HepG2 (cell line): Measurements from ENCODE around the gene DDTL. TPM values are rescaled to one million over a fixed set of nuclear protein-coding genes. Genes with fewer than 3 reads are reported as not detected.
"Not testable (repeated sequence)": the region's sequence is repeated elsewhere in the genome, so short reads cannot be mapped to it uniquely, and the experiment has no call there.

Source experiments
- CBX5 ChIP-seq: sonication (generic); formaldehyde crosslinking; IDR thresholded peaks from 2 replicates; pipeline ENCODE4 v1.4.0; 2020; ENCODE audit warnings: missing genetic modification reagents, borderline replicate concordance
- CEBPG ChIP-seq: IDR thresholded peaks from 2 replicates; pipeline ENCODE4 v1.6.1; 2016
- EP300 ChIP-seq, 3 experiments: sonication (generic) in 1 of 3; formaldehyde crosslinking in 1 of 3; IDR thresholded peaks; 2 replicates each; pipeline versions ENCODE4 v1.5.1 to v1.6.1; 2011 to 2020; ENCODE audit warnings: low read depth in 2 of 3, low read length in 2 of 3, borderline replicate concordance in 1 of 3, improper control_type of control experiment in 1 of 3, mild to moderate bottlenecking in 1 of 3, missing genetic modification reagents in 1 of 3, moderate library complexity in 1 of 3
- GABPA ChIP-seq, 2 experiments: IDR thresholded peaks; 2 replicates each; pipeline ENCODE4 v1.6.1; 2011 to 2016; ENCODE audit warnings: low read depth in 2 of 2, low read length in 1 of 2, missing biosample characterization in 1 of 2, missing genetic modification characterization in 1 of 2
- HDAC1 ChIP-seq: sonication (generic); formaldehyde crosslinking; IDR thresholded peaks from 2 replicates; pipeline ENCODE4 v1.5.1; 2020; ENCODE audit warnings: mild to moderate bottlenecking, missing genetic modification reagents
- HNF4A ChIP-seq: sonication (generic); formaldehyde crosslinking; IDR thresholded peaks from 2 replicates; pipeline ENCODE4 v1.4.0; 2020; ENCODE audit warnings: missing genetic modification reagents
- HOMEZ ChIP-seq: IDR thresholded peaks from 2 replicates; pipeline ENCODE4 v1.6.1; 2016; ENCODE audit warnings: low read depth
- HOXA3 ChIP-seq: sonication (generic); formaldehyde crosslinking; IDR thresholded peaks from 2 replicates; pipeline ENCODE4 v1.5.0; 2020; ENCODE audit warnings: missing genetic modification reagents
- ISL2 ChIP-seq: sonication (generic); formaldehyde crosslinking; IDR thresholded peaks from 2 replicates; pipeline ENCODE4 v1.5.0; 2020; ENCODE audit warnings: missing genetic modification reagents
- MIER3 ChIP-seq: IDR thresholded peaks from 2 replicates; pipeline ENCODE4 v1.6.1; 2016; ENCODE audit warnings: missing compliant biosample characterization, borderline replicate concordance
- RCOR2 ChIP-seq: IDR thresholded peaks from 2 replicates; pipeline ENCODE4 v1.6.1; 2016; ENCODE audit warnings: missing biosample characterization, missing genetic modification reagents
- SMAD3 ChIP-seq: sonication (generic); formaldehyde crosslinking; IDR thresholded peaks from 2 replicates; pipeline ENCODE4 v1.4.0; 2020; ENCODE audit warnings: missing genetic modification reagents
- SOX6 ChIP-seq, 2 experiments: fragments of 450-650 bp in 1 of 2; sonication (generic) in 1 of 2; formaldehyde crosslinking in 1 of 2; IDR thresholded peaks; 2 replicates each; pipeline versions ENCODE4 v1.4.0 to v1.6.1; 2017 to 2020; ENCODE audit warnings: antibody characterized with exemption in 1 of 2, mild to moderate bottlenecking in 1 of 2, missing genetic modification reagents in 1 of 2
- TCF7 ChIP-seq: sonication (generic); IDR thresholded peaks from 2 replicates; pipeline ENCODE4 v1.6.1; 2016; ENCODE audit warnings: antibody characterized with exemption, low read depth
- YEATS2 ChIP-seq: sonication (generic); formaldehyde crosslinking; IDR thresholded peaks from 2 replicates; pipeline ENCODE4 v1.4.0; 2020; ENCODE audit warnings: missing genetic modification reagents, borderline replicate concordance
- YEATS4 ChIP-seq: sonication (generic); formaldehyde crosslinking; IDR thresholded peaks from 2 replicates; pipeline ENCODE4 v1.4.0; 2020; ENCODE audit warnings: missing genetic modification reagents, borderline replicate concordance
- ZNF460 ChIP-seq: sonication (generic); formaldehyde crosslinking; IDR thresholded peaks from 2 replicates; pipeline ENCODE4 v1.5.1; 2020; ENCODE audit warnings: missing genetic modification reagents, mild to moderate bottlenecking, borderline replicate concordance
- ZNF503 ChIP-seq: sonication (generic); formaldehyde crosslinking; IDR thresholded peaks from 2 replicates; pipeline ENCODE4 v1.4.0; 2020; ENCODE audit warnings: missing genetic modification reagents
- ZNF629 ChIP-seq: sonication (generic); formaldehyde crosslinking; conservative IDR thresholded peaks from 2 replicates; pipeline ENCODE4 v1.5.0; 2020; ENCODE audit warnings: missing genetic modification reagents
- polyA plus RNA-seq, 8 experiments: library from polyadenylated mRNA; depleted of rRNA in 3 of 8; stranded (reverse) in 7 of 8; unstranded in 1 of 8; fragments of >200 nt; fragmentation: Illumina TruSeq in 4 of 8; extraction: Trizol in 4 of 8; gene quantifications; 2 replicates each; pipeline versions ENCODE4 v1.2.1 to v1.2.3, GENCODE V29; 2011 to 2016; ENCODE audit warnings: low read depth in 4 of 8, missing spikeins in 1 of 8, mixed read lengths in 1 of 8; ENCODE audit not compliant: insufficient read depth in 1 of 8
- total RNA-seq, 5 experiments: library from RNA; depleted of rRNA; stranded (reverse); fragments of >200 nt; fragmentation: Illumina TruSeq; extraction: Trizol; gene quantifications; 2 replicates each; pipeline ENCODE4 v1.2.3, GENCODE V29; 2016; ENCODE audit warnings: low read depth in 1 of 5
- TF ChIP-seq, protein P1 (sequence below): sonication (generic); formaldehyde crosslinking; IDR thresholded peaks from 2 replicates; pipeline ENCODE4 v1.4.0; 2020; ENCODE audit warnings: missing genetic modification reagents

The DDTL gene
- total and polyA plus RNA-seq, 2 of the 13 experiments (the other 11 are each of a cell fraction or from before 2014, with no cell fraction given) = 0.31 TPM; not detected in 1

- TF ChIP-seq, protein P1, sequence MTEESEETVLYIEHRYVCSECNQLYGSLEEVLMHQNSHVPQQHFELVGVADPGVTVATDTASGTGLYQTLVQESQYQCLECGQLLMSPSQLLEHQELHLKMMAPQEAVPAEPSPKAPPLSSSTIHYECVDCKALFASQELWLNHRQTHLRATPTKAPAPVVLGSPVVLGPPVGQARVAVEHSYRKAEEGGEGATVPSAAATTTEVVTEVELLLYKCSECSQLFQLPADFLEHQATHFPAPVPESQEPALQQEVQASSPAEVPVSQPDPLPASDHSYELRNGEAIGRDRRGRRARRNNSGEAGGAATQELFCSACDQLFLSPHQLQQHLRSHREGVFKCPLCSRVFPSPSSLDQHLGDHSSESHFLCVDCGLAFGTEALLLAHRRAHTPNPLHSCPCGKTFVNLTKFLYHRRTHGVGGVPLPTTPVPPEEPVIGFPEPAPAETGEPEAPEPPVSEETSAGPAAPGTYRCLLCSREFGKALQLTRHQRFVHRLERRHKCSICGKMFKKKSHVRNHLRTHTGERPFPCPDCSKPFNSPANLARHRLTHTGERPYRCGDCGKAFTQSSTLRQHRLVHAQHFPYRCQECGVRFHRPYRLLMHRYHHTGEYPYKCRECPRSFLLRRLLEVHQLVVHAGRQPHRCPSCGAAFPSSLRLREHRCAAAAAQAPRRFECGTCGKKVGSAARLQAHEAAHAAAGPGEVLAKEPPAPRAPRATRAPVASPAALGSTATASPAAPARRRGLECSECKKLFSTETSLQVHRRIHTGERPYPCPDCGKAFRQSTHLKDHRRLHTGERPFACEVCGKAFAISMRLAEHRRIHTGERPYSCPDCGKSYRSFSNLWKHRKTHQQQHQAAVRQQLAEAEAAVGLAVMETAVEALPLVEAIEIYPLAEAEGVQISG = peak; percentile 43; the same call in 1 of the 2 replicates
- TF ChIP-seq SMAD3 (CRISPR knock-in tag) (peak; percentile 44; the same call in 1 of the 2 replicates), ZNF629 (CRISPR knock-in tag) (0 out of 2 replicates have a peak, but pooled peaks have one; percentile 9), CEBPG (CRISPR knock-in tag) (peak; percentile 92), YEATS2 (peak; percentile 24; the same call in 1 of the 2 replicates), EP300 (IDR thresholded peaks at IDR 0.05; ENCODE audit: low read depth in 2 of 2, low read length in 2 of 2) (peak in 1 of 2 experiments; percentile 48; a peak in 2 of 4 replicates), EP300 (CRISPR knock-in tag; IDR thresholded peaks at IDR 0.05; ENCODE audit: borderline replicate concordance) (peak; percentile 66; the same call in 1 of the 2 replicates), MIER3 (0 out of 2 replicates have a peak, but pooled peaks have one; percentile 28), ZNF503 (CRISPR knock-in tag) (0 out of 2 replicates have a peak, but pooled peaks have one; percentile 47), TCF7 (0 out of 2 replicates have a peak, but pooled peaks have one; percentile 16), SOX6 (CRISPR knock-in tag; IDR thresholded peaks at IDR 0.05) (peak; percentile 62; the same call in 1 of the 2 replicates), HDAC1 (CRISPR knock-in tag) (peak; percentile 60; the same call in 1 of the 2 replicates), GABPA (CRISPR knock-in tag; IDR thresholded peaks at IDR 0.05; ENCODE audit: low read depth) (peak; percentile 21; the same call in 1 of the 2 replicates), ZNF460 (peak; percentile 66; the same call in 1 of the 2 replicates), HNF4A (CRISPR knock-in tag) (peak; percentile 33), ISL2 (CRISPR knock-in tag) (0 out of 2 replicates have a peak, but pooled peaks have one; percentile 20), HOXA3 (CRISPR knock-in tag) (peak; percentile 55), RCOR2 (peak; percentile 82), HOMEZ (CRISPR knock-in tag) (peak; percentile 73; the same call in 1 of the 2 replicates), CBX5 (CRISPR knock-in tag) (peak; percentile 84; the same call in 1 of the 2 replicates), YEATS4 (CRISPR knock-in tag) (peak; percentile 41; the same call in 1 of the 2 replicates)
- not testable (repeated sequence) for TF ChIP-seq SOX6 (IDR thresholded peaks at IDR 0.05); GABPA (IDR thresholded peaks at IDR 0.05; ENCODE audit: low read depth, low read length)
Observed at GRCh38 chr22:23921586-23922201, 45.0 kb upstream of the DDTL start (continued).
